Tibial nerve (tissue), 4 donors: ENCODE data around the gene THSD4.

ENCODE experiments used
- CTCF ChIP-seq, 5 experiments: fragments of 200-600 bp in 3 of 5; fragments of 450-650 bp in 2 of 5; sonication (generic) in 3 of 5; IDR thresholded peaks; one replicate each; pipeline ENCODE4 v1.5.1; 2016 to 2019; ENCODE audit warnings: antibody characterized with exemption in 5 of 5, mild to moderate bottlenecking in 3 of 5, moderate library complexity in 2 of 5
- EP300 ChIP-seq, 2 donors: sonication (generic); formaldehyde crosslinking; IDR thresholded peaks; one replicate each; pipeline ENCODE4 v1.6.1; 2017; ENCODE audit warnings: antibody characterized with exemption in 2 of 2, mild to moderate bottlenecking in 1 of 2
- POLR2A ChIP-seq, 2 donors: fragments of 450-650 bp; IDR thresholded peaks; one replicate each; pipeline ENCODE4 v1.6.1; 2017; ENCODE audit warnings: antibody characterized with exemption in 2 of 2, mild to moderate bottlenecking in 2 of 2, moderate library complexity in 2 of 2

GRCh38 chr15:71397377-71397776 lies 282.1 kb downstream of the THSD4 start:
- TF ChIP-seq CTCF (IDR thresholded peaks at IDR 0.05) (no peak), POLR2A (IDR thresholded peaks at IDR 0.05) (no peak), EP300 (IDR thresholded peaks at IDR 0.05) (no peak)
